K562 (cell line): Measurements from ENCODE around the gene S100P. TPM values are rescaled to one million over a fixed set of nuclear protein-coding genes. Genes with fewer than 3 reads are reported as not detected.

Experiments
- DLX4 ChIP-seq: fragments of 250-450 bp; sonication (Bioruptor Pico); IDR thresholded peaks from 2 replicates; pipeline ENCODE4 v1.6.1; 2021; ENCODE audit warnings: mild to moderate bottlenecking
- DMBX1 ChIP-seq: fragments of 250-450 bp; sonication (Bioruptor Pico); IDR thresholded peaks from 2 replicates; pipeline ENCODE4 v1.8.0; 2022; ENCODE audit warnings: inconsistent platforms, mild to moderate bottlenecking, moderate library complexity, borderline replicate concordance
- FOSL1 ChIP-seq: fragments of 200-800 bp; sonication (Bioruptor generic); conservative IDR thresholded peaks from 2 replicates; pipeline ENCODE4 v1.6.1; 2016; ENCODE audit warnings: missing genetic modification characterization, missing compliant biosample characterization
- GATAD2B ChIP-seq: fragments of 450-650 bp; IDR thresholded peaks from 2 replicates; pipeline ENCODE4 v1.6.1; 2017; ENCODE audit warnings: mild to moderate bottlenecking, borderline replicate concordance
- GTF2E2 ChIP-seq: fragments of 200-800 bp; sonication (Bioruptor generic); IDR thresholded peaks from 2 replicates; pipeline ENCODE4 v1.6.1; 2016; ENCODE audit warnings: missing genetic modification characterization, missing compliant biosample characterization
- HOXB6 ChIP-seq: fragments of 250-450 bp; sonication (Bioruptor Pico); IDR thresholded peaks from 2 replicates; pipeline ENCODE4 v1.5.1; 2022; ENCODE audit warnings: mild to moderate bottlenecking, borderline replicate concordance
- ILK ChIP-seq: fragments of 450-650 bp; IDR thresholded peaks from 2 replicates; pipeline ENCODE4 v1.6.1; 2016; ENCODE audit warnings: missing genetic modification characterization, low read depth, mild to moderate bottlenecking, missing compliant biosample characterization, moderate library complexity, borderline replicate concordance
- LEF1 ChIP-seq: fragments of 450-650 bp; IDR thresholded peaks from 2 replicates; pipeline ENCODE4 v1.6.1; 2016; ENCODE audit warnings: mild to moderate bottlenecking
- NCOR1 ChIP-seq: fragments of 450-650 bp; IDR thresholded peaks from 2 replicates; pipeline ENCODE4 v1.6.1; 2016; ENCODE audit warnings: mild to moderate bottlenecking, moderate library complexity
- POLR2B ChIP-seq: fragments of 450-650 bp; IDR thresholded peaks from 2 replicates; pipeline ENCODE4 v1.6.1; 2018; ENCODE audit warnings: low read depth; ENCODE audit not compliant: partially characterized antibody
- PTTG1 ChIP-seq: fragments of 450-650 bp; IDR thresholded peaks from 2 replicates; pipeline ENCODE4 v1.6.1; 2016; ENCODE audit warnings: low read depth, mild to moderate bottlenecking, missing genetic modification characterization, missing compliant biosample characterization
- STAG1 ChIP-seq: sonication (generic); formaldehyde crosslinking; IDR thresholded peaks from 2 replicates; pipeline ENCODE4 v1.5.0; 2020; ENCODE audit warnings: missing genetic modification reagents, borderline replicate concordance
- ZC3H8 ChIP-seq: fragments of 450-650 bp; IDR thresholded peaks from 2 replicates; pipeline ENCODE4 v1.6.1; 2017
- ZKSCAN3 ChIP-seq: fragments of 250-450 bp; sonication (Bioruptor Pico); IDR thresholded peaks from 2 replicates; pipeline ENCODE4 v1.4.0; 2020
- ZNF561 ChIP-seq: fragments of 450-650 bp; formaldehyde crosslinking; conservative IDR thresholded peaks from 2 replicates; pipeline ENCODE4 v1.4.0; 2020; ENCODE audit warnings: mild to moderate bottlenecking, moderate library complexity
- ZNF589 ChIP-seq: fragments of 200-800 bp; sonication (Bioruptor generic); IDR thresholded peaks from 2 replicates; pipeline ENCODE4 v1.6.1; 2016; ENCODE audit warnings: low read depth, missing genetic modification characterization, missing compliant biosample characterization
- ZNF79 ChIP-seq: fragments of 250-450 bp; sonication (Bioruptor Pico); IDR thresholded peaks from 2 replicates; pipeline ENCODE4 v1.4.0; 2020; ENCODE audit warnings: low read depth, mild to moderate bottlenecking, moderate library complexity
- polyA plus RNA-seq, 8 experiments: library from polyadenylated mRNA; depleted of rRNA in 4 of 8; stranded (reverse) in 5 of 8; unstranded in 3 of 8; fragments of >200 nt; fragmentation: Nextera tagmentation in 2 of 8; fragmentation: Illumina TruSeq in 1 of 8; extraction: Ambion mirVana in 2 of 8; extraction: Trizol in 1 of 8; gene quantifications; 2 replicates each; pipeline versions ENCODE4 v1.2.1 to v1.2.3, GENCODE V29; 2011 to 2014; ENCODE audit warnings: inconsistent platforms in 1 of 8, missing spikeins in 1 of 8
- total RNA-seq, 7 experiments: library from RNA; depleted of rRNA in 6 of 7; stranded (reverse); fragments of >200 nt in 6 of 7; fragmentation: Illumina TruSeq in 2 of 7; extraction: Trizol in 2 of 7; gene quantifications; 2 replicates each; pipeline versions ENCODE4 v1.2.1 to v1.2.3, GENCODE V29; 2011 to 2021; ENCODE audit warnings: low replicate concordance in 1 of 7
- TF ChIP-seq, protein P1 (sequence below), 2 experiments: fragments of 450-650 bp; IDR thresholded peaks; 2 replicates each; pipeline ENCODE4 v1.6.1; 2018; ENCODE audit warnings: mild to moderate bottlenecking in 2 of 2, low read depth in 1 of 2; ENCODE audit not compliant: partially characterized antibody in 2 of 2
- TF ChIP-seq, protein P2 (sequence below): sonication (generic); formaldehyde crosslinking; IDR thresholded peaks from 2 replicates; pipeline ENCODE4 v1.8.1; 2022; ENCODE audit warnings: missing genetic modification reagents
- TF ChIP-seq, protein P3 (sequence below): sonication (generic); formaldehyde crosslinking; IDR thresholded peaks from 2 replicates; pipeline ENCODE4 v1.9.0; 2022; ENCODE audit warnings: mild to moderate bottlenecking, missing genetic modification reagents
- TF ChIP-seq, protein P4 (sequence below): sonication (generic); formaldehyde crosslinking; IDR thresholded peaks from 2 replicates; pipeline ENCODE4 v1.8.0; 2022; ENCODE audit warnings: mild to moderate bottlenecking, missing genetic modification reagents

The S100P gene
- total and polyA plus RNA-seq, 9 of the 15 experiments (the other 6 are each of a cell fraction or from before 2014, with no cell fraction given): 4.1 to 23.8 (median 7.5) TPM

DNA sequence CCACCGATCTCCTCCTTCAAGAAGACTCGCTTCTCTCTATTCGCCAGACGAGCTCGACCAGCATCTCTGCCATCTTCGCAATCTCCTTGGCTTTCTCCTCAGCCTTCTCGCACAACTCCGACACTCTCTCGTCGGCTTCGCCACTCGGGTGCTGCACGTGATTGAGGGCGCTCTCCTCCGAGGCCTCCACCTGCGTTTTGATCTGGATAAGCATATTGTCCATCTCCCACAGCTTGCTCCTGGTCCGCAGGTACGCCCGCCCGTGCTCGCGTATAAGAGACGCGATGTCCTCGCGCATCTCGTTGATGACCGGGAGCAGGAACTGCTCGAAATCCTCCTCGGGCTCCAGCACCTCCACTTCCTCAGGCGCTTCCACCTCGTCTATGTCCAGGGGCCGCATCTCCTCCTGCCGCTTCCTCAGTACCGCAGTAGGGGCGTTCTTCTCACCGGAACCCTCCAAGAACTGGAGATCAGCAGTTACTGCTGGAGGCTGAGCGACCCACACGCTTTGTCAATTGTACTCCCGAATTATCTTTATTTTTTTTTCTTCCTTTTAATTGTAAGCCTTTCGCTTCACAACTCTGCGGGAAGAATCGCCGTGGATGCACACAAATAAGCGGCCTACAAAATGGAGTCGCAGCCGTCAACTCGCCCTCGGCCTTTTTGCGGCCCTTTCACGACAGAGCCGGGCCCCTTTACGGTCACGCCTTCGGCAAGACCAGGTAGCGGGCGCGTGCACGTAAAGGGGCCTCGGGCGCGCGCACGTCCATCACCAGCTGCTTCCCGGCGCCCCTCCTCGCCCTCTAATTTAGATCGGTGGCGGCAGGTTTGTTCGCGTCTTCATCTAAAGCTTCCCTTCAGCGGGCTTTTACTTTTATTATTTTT lies 15.8 kb downstream of the S100P start, which contains the start of gene MRFAP1L1 (continued):
- TF ChIP-seq, protein P1, sequence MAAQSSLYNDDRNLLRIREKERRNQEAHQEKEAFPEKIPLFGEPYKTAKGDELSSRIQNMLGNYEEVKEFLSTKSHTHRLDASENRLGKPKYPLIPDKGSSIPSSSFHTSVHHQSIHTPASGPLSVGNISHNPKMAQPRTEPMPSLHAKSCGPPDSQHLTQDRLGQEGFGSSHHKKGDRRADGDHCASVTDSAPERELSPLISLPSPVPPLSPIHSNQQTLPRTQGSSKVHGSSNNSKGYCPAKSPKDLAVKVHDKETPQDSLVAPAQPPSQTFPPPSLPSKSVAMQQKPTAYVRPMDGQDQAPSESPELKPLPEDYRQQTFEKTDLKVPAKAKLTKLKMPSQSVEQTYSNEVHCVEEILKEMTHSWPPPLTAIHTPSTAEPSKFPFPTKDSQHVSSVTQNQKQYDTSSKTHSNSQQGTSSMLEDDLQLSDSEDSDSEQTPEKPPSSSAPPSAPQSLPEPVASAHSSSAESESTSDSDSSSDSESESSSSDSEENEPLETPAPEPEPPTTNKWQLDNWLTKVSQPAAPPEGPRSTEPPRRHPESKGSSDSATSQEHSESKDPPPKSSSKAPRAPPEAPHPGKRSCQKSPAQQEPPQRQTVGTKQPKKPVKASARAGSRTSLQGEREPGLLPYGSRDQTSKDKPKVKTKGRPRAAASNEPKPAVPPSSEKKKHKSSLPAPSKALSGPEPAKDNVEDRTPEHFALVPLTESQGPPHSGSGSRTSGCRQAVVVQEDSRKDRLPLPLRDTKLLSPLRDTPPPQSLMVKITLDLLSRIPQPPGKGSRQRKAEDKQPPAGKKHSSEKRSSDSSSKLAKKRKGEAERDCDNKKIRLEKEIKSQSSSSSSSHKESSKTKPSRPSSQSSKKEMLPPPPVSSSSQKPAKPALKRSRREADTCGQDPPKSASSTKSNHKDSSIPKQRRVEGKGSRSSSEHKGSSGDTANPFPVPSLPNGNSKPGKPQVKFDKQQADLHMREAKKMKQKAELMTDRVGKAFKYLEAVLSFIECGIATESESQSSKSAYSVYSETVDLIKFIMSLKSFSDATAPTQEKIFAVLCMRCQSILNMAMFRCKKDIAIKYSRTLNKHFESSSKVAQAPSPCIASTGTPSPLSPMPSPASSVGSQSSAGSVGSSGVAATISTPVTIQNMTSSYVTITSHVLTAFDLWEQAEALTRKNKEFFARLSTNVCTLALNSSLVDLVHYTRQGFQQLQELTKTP (IDR thresholded peaks at IDR 0.05; ENCODE audit: low read depth in 1 of 2, partially characterized antibody in 2 of 2): peak in 1 of 2 experiments; percentile 83
- TF ChIP-seq ZNF589: 0 out of 2 replicates have a peak, but pooled peaks have one; percentile 48
- TF ChIP-seq ZC3H8: no peak
- TF ChIP-seq, protein P2, sequence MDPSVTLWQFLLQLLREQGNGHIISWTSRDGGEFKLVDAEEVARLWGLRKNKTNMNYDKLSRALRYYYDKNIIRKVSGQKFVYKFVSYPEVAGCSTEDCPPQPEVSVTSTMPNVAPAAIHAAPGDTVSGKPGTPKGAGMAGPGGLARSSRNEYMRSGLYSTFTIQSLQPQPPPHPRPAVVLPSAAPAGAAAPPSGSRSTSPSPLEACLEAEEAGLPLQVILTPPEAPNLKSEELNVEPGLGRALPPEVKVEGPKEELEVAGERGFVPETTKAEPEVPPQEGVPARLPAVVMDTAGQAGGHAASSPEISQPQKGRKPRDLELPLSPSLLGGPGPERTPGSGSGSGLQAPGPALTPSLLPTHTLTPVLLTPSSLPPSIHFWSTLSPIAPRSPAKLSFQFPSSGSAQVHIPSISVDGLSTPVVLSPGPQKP (CRISPR knock-in tag): no peak
- TF ChIP-seq GATAD2B: no peak
- TF ChIP-seq, protein P3, sequence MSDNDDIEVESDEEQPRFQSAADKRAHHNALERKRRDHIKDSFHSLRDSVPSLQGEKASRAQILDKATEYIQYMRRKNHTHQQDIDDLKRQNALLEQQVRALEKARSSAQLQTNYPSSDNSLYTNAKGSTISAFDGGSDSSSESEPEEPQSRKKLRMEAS (CRISPR knock-in tag): peak; percentile 45
- TF ChIP-seq DMBX1: peak; percentile 55; the same call in 1 of the 2 replicates
- TF ChIP-seq DLX4 (CRISPR knock-in tag): no peak
- no peak for TF ChIP-seq PTTG1
- TF ChIP-seq ZKSCAN3 (CRISPR knock-in tag): no peak
- TF ChIP-seq NCOR1: no peak
- TF ChIP-seq POLR2B: peak; percentile 60
- no peak for TF ChIP-seq HOXB6 (CRISPR knock-in tag)
- no peak for TF ChIP-seq FOSL1 (tag)
- no peak for TF ChIP-seq ZNF79 (CRISPR knock-in tag)
- TF ChIP-seq LEF1: 0 out of 2 replicates have a peak, but pooled peaks have one; percentile 18
- no peak for TF ChIP-seq STAG1 (CRISPR knock-in tag)
- TF ChIP-seq, protein P4, sequence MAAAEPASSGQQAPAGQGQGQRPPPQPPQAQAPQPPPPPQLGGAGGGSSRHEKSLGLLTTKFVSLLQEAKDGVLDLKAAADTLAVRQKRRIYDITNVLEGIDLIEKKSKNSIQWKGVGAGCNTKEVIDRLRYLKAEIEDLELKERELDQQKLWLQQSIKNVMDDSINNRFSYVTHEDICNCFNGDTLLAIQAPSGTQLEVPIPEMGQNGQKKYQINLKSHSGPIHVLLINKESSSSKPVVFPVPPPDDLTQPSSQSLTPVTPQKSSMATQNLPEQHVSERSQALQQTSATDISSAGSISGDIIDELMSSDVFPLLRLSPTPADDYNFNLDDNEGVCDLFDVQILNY (CRISPR knock-in tag): no peak
- TF ChIP-seq ZNF561 (CRISPR knock-in tag): no peak
- no peak for TF ChIP-seq ILK (tag)
- TF ChIP-seq GTF2E2 (tag): no peak
